ENCODE results near the gene XPO4.
"Not testable (repeated sequence)": the region's sequence is repeated elsewhere in the genome, so short reads cannot be mapped to it uniquely, and the experiment has no call there.

XPO4 gene

GRCh38 chr13:20787180-20787579 is 115.4 kb downstream of the XPO4 start:
- DNase-seq (ENCODE audit: low spot score), result no peak

- DNase-seq (ENCODE audit: low spot score), result no peak
These were observed 120.3 kb downstream of the XPO4 start for GRCh38 chr13:20782116-20782708.

- no peak for DNase-seq (ENCODE audit: low spot score)
These were observed 122.2 kb downstream of the XPO4 start for GRCh38 chr13:20780317-20780716.

DNA sequence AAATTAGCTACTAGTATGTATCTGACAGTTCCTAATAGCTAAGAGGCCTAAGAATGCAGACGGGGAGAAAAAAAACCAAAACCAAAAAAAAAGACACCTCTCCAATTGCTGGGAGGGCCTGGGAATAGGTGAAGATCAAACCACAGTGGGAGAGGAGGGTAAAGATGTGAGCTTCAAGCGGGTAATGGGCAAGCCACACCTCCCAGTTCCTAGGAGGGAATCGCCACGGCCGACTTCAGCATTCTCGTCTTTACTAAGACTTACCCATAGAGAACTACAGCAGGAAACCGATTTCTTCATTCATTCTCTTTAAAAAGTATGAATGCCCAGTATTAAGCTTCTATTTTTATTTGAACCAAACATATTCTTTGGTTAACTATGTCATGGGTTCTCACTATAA is 123.1 kb downstream of the XPO4 start:
- no peak for DNase-seq (ENCODE audit: low spot score)

DNA sequence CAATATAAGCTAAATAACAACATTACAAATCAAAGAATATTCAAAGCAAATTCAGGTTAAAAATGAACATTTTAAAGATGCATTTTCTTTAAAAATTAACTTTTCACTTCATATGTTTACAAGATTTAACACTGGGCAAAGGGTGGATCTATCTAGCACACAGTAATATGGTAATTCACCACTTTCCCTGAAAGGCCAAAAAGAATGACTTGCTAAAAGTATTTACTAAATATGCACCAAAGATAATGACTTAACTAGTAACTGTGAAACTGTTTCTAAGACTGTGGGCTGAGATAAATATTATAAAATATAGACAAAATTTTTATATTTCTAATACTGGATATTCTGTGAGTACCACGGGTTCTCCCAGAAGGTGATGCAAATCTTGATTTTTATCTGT is 124.2 kb downstream of the XPO4 start:
- no peak for DNase-seq (ENCODE audit: low spot score)

GRCh38 chr13:20776751-20777150 is 125.8 kb downstream of the XPO4 start:
- no peak for DNase-seq (ENCODE audit: low spot score)

GRCh38 chr13:20775961-20776360 is 126.6 kb downstream of the XPO4 start:
- no peak for DNase-seq (ENCODE audit: low spot score)

GRCh38 chr13:20774746-20775145 is 127.8 kb downstream of the XPO4 start:
- no peak for DNase-seq (ENCODE audit: low spot score)

- DNase-seq (ENCODE audit: low spot score), result peak; percentile 51
These were observed 129.1 kb downstream of the XPO4 start, which contains the start of gene EEF1AKMT1 for GRCh38 chr13:20773194-20774080. TSS of gene EEF1AKMT1 (minus strand) at chr13:20773961. CDS start at chr13:20757598, 16,363 bp downstream.

GRCh38 chr13:20772401-20773131 is 130.0 kb downstream of the XPO4 start:
- DNase-seq (ENCODE audit: low spot score), result no peak

DNA sequence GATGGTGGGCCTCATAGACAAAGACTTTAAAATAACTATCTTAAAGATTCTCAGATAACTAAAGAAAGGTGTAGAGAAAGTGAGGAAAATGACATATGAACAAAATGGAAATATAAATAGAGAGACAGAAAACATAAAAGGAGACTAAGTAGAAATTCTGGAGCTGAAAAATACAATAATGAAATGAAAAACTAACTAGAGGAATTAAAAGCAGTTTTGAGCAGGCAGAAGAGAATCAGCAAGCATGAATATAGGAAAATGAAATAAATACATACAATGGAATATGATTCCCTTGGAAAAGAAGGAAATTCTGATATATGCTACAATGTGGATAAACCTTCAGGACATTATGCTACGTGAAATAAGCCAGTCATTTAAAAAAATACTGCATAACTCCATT is 132.7 kb downstream of the XPO4 start:
- no peak for DNase-seq (ENCODE audit: low spot score)

- DNase-seq (ENCODE audit: low spot score), result no peak
These were observed 133.5 kb downstream of the XPO4 start for GRCh38 chr13:20769091-20769490.

DNA sequence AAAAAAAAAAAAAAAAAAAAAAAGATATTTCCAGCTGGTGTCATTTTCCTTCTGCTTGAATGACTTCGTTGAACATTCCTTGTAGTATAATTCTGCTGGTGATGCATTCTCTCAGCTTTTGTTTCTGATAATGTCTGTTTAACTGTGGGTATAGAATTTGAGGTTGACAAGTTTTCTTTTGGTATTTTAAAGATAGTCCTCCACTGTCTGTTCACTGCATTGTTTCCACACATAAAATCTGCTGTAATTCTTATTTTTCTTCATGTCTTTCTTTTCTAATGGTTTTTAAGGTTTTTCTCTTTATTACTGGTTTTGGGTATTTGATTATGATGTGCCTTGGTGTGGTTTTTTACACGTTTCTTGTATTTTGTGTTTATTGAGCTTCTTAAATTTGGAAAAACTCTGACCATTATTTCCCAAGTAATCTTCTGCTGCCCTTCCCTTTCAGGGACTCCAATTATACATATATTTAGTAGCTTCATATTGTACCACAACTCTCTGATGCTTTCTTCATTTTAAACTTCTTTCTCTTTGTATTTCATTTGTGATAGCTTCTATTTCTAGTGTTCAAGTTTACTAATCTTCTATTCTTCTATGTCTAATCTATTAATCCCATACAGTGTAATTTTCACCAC is 135.1 kb downstream of the XPO4 start:
- no peak for DNase-seq (ENCODE audit: low spot score)

DNA sequence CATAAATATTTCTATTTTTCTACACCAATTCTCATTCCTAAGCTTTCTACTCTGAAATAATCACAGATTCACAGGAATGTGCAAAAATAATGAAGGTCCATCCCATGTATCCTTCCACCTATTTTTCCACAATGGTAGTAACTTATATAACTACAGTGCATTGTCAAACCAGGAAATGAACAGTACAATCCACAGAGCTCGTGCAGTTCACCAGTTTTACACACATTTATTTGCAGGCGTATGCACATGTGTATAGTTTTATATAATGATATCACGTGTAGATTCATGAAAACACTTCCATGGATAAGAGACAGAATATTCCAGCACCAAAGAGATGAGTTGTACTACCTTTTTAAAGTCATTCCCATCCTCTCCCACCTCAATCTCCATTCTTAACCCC is 141.7 kb downstream of the XPO4 start:
- no peak for DNase-seq (ENCODE audit: low spot score)

GRCh38 chr13:20754009-20754408 is 148.5 kb downstream of the XPO4 start:
- no peak for DNase-seq (ENCODE audit: low spot score)

DNA sequence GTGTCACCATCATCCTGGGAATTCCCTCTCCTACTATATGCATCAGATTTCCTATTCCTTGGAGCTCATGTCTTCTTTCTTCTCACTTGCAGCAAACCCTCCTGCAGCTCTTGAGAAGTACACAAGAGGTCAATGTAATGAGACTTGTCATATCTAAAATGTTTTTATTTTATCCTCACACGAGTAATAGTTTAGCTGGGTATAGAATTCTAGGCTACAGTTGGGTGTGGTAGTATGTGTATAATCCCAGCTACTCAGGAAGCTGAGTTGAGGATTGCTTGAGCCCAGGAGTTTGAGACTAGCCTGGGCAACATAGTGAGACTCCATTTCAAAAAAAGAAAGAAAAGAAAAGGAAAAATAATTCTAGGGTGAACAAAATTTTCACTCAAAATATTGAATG is 153.2 kb downstream of the XPO4 start:
- no peak for DNase-seq (ENCODE audit: low spot score)

- not testable (repeated sequence) for DNase-seq (ENCODE audit: low spot score)
These were observed 158.6 kb downstream of the XPO4 start for GRCh38 chr13:20743830-20744404.

GRCh38 chr13:20740021-20740420 is 162.5 kb downstream of the XPO4 start:
- no peak for DNase-seq (ENCODE audit: low spot score)

DNA sequence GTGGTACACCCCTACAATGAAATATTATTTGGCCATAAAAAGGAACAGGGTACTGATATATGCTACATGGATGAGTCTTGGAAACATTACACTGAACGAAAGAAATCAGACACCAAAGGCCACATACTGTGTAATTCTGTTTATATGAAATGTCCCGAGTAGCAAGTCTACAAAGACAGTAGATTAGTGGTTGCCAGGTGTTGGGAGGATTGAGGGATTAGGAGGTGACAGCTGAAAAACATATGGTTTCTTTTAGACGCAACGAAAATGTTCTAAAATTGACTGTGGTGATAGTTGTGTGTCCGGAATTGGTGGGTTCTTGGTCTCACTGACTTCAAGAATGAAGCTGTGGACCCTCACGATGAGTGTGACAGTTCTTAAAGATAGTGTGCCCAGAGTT is 163.9 kb downstream of the XPO4 start:
- no peak for DNase-seq (ENCODE audit: low spot score)

- no peak for DNase-seq (ENCODE audit: low spot score)
These were observed 172.6 kb downstream of the XPO4 start for GRCh38 chr13:20729633-20730585.
